ENCODE measurements around the gene NKD2.
"Not testable (repeated sequence)": the region's sequence is repeated elsewhere in the genome, so short reads cannot be mapped to it uniquely, and the experiment has no call there.

The NKD2 gene

DNA sequence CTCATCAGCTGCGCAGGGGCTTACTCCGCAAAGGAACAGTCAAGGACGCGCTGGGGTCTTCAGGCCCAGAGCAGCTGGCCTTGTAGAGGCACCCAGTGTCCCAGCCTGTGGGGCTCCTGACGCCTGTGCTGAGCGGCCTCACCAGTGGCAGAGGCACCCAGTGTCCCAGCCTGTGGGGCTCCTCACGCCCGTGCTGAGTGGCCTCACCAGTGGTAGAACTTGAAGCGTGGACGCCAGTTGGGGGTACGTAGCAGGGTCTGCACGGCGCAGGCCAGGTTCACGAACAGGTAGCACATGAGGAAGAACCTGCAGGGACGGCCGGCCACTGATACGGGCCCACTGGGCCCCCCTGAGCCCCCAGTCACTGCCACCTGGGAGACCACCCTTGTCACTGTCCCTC is 67.3 kb downstream of the NKD2 start:
- DNase-seq: no peak

DNA sequence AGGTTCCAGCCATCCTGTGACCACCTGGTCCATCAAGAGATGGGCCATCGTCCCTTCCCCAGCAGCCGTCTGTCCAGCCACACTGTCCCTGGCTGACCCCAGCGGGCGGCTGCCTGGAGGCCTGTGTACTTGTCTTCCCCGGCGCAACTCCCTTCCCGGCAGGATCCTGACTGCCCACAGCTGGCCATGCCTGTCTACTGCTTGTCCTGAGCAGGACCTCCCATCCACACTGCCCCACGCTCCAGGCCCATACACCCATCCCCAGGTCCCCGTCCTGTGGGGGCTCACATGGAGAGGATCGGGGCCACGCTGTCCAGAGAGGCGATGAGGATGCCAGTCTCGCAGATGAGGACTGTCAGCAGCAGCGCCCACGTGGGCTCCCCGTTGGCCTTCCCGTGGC is 67.8 kb downstream of the NKD2 start:
- no peak for DNase-seq

DNA sequence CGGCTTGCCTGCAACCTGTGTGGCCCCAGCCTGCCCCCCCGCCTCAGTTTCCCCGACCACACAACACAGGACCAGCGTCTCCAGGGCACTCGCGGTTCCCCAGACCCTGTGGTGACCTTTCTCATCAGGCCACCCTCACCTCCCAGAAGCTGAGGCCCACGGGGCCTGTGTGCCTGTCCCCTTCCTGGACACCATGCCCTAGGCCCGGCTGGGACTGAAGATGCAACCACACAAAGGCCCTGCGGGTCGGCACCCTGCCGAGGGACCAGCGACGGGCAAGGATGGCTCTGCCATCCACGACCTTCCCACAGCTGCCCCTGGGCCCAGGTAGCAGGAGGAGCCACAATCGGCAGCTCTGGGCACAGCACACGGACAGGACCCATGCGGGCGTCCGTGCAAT is 68.4 kb downstream of the NKD2 start:
- DNase-seq: no peak

DNA sequence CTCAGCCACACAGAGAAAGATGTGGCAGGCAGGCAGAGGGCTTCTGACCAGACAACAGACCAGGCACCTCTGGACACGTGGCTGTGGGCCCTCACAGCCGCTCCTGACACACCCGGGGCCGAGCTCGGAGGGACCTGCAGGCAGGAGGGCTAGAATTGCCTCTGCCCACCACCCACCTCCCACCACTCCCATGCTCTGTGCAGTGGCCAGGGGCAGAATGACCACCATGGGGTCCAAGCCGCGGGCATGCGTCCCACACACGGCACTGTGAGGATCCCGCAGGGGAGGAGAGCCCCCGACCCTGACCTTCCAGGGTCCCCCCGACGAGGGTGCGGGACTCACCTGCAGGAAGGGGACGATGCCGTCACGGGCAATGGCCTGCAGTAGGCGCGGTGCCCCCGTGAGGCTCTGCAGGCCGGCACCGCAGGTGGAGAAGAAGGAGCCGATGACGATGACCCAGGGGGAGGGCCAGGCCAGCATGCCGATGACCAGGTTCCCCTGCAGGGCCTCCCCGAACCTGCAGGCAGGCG is 69.0 kb downstream of the NKD2 start:
- DNase-seq: no peak

DNA sequence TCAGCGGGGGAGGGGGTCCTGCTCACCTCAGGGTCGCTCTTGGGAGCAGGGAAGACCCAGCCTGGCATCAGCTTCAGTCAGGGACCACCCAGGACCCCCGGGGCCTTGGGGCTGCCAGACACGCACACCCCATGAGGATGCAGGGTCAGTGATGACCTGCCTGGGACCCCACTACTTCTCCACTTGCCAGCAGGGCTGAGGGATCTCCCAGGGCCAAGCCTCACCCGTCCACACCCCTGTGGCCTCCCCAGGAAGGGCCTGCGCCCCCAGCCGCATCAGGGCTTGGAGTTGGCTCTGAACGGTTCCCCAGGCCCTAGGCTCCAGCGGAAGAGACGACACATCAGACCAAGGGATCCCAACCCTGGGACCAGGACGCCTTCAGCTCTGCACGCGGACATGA is 69.6 kb downstream of the NKD2 start:
- no peak for DNase-seq

DNA sequence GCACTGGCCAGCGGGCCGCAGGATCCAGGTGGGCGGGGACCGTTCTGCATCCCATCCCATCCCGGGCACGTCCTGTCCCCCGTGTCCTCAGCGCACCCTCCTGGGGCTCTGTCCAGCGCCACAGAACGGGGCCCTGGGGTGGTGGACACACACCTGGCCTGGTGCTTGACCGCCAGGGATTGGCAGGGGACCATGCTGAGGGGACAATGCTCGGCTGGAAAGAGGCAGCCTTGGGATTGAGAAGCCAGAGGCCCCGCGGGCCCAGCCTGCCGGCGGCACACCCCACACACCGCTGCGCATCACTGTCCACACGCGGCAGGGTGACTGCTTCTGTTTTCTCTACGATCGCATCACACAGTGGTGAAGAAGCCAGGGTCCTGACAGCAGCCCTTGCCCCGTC is 70.2 kb downstream of the NKD2 start:
- no peak for DNase-seq

DNA sequence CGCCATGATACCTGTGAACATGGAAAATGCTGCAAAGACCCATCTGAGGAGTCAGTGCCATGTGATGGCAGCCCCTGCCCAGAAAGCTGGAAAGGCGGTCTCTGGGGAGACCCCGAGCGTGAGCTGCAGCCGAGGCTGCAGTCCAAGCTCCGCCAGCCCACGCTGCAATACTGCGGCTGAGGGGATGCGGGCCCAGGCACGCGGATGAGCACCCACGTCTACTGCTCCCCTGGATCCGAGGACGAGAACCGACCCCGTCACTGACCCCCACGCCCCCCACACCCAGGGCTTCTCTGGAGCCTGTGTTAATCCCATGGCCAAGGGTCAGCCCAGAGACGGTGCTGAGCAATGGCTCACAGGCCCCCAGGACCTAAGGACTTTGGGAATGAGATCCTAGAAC is 70.9 kb downstream of the NKD2 start:
- DNase-seq: no peak

DNA sequence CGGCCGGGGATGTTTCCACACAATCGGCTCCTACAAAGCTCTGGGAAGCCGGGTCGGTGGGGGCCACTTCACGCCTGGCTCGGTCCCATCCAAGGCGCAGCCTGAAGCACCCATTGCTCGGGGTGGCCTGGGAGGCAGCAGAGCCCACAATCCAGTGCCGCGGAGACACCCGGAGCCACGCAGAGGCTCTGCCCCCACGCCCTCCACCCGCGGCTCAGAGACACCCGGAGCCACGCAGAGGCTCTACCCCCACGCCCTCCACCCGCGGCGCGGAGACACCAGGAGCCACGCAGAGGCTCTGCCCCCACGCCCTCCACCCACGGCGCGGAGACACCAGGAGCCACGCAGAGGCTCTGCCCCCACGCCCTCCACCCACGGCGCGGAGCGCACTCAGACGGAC is 71.4 kb downstream of the NKD2 start:
- no peak for DNase-seq

DNA sequence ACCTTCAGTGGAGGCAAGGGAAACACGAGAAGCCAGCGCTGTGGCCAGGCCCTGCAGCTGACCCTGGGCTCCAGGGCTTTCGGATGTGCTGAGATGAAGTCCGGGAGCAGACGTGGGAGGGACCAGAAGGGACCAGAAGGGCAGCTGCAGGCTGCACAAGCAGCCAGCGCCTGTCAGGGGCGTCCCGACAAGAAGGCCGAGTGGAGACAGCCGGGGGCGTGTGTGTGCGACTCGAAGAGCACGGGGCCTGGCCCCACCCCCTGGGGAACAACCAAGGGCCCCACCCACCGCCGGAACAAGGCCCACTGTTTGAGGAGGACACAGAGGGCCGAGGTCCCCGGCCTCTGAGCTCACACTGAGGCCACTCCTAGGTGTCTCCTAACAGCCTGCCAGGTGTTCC is 71.8 kb downstream of the NKD2 start:
- DNase-seq: no peak

DNA sequence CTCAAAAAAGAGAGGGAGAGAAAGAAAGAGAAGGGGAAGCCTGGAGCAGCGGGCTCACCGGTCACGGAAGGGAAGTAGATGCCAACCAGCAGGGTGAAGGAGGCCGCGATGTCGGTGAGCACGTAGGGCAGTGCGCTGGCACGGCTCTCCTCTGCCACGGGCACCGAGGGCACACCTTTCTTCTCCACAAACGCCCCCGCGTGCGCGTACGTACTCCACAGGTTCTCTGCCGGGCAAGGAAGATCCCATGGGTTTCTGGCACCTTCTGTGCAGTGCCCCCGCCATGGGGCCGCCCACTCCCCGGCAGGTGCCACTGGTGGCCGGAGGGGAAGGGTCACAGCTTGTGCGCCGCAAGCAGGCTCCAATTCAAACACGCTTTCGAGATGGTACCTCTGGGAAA is 72.9 kb downstream of the NKD2 start:
- no peak for DNase-seq

DNA sequence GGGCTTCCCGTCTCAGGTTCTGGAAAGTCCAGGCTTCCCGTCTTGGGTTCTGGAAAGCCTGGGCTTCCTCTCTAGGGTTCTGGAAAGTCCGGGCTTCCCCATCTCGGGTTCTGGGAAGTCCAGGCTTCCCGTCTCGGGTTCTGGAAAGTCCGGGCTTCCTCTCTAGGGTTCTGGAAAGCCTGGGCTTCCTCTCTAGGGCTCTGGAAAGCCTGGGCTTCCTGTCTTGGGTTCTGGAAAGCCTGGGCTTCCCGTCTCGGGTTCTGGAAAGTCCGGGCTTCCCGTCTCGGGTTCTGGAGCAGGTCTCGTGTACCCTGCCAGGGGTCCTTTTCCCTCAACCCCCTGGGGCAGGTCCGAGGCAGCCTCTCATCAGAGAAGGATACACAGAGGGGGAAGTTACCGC is 74.4 kb downstream of the NKD2 start:
- not testable (repeated sequence) for DNase-seq

DNA sequence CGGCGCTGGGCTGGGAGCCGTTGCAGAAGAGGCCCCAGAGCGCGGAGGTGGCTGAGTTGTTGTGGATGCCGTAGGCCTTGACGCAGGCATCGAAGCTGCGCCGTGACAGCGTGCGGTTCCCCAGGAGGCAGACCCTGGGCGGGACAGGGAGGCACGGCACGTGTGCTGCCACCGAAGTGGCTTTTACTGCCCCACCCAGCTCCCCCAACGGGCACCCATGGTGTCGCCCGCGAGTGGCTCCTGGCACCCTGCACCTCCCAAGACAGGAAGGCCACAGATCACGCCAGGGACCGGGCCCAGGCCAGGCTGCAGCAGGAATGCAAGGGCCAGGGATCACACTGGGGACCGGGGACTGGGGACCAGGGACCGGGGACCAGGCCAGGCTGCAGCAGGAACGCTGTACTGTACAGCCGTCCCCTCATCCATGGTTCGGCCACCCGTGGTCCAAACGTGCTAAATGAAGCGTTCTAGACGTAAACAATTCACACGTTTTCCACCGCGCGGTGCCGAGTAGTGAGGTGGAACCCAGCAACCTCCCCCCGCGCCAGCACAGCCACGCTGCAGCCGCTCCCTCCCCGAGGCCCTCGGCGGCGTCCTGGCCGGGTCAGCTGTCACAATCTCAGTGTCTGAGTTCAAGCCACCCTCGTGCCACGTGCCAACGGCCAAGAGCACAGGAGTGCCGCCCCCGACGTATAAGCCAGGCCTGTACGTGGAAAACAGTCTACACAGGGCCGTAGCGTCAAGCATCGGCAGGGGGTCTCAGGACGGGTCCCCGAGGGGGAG is 75.4 kb downstream of the NKD2 start:
- DNase-seq: no peak

DNA sequence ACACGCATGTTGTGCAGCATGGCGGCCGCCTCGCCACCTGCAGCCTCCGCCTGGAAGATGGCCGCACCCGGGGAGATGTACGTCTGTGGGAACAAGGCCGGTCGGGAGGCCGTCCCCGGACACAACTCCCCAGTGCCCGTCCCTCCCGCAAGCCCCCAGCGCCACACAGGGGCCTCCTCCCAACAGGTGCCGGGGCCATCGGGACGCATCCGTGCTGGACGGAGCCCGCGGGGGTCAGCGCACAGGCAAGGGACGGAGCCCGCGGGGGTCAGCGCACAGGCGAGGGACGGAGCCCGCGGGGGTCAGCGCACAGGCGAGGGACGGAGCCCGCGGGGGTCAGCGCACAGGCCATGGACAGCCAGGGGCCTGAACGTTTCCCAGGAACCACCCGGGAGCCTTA is 76.8 kb downstream of the NKD2 start:
- DNase-seq: no peak

DNA sequence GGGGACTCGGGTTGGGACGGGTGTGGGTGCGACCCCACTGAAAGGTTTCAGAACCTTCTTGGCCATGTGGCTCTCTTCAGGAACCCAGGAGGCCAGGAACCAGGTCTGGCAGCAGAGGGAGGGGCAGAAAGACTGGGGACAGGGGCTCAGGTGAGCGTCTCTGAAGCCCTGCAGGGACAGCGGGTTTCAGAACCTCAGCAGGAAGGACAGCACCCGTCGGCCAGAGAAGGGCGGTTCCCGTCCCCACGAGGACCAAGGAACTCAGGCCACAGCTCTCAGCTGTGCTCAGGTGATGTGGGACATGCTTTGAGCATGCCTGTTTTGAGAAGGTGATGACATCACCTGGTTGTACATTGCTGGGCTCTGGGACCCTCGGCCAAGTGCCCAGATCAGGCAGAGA is 77.5 kb downstream of the NKD2 start:
- DNase-seq: no peak

DNA sequence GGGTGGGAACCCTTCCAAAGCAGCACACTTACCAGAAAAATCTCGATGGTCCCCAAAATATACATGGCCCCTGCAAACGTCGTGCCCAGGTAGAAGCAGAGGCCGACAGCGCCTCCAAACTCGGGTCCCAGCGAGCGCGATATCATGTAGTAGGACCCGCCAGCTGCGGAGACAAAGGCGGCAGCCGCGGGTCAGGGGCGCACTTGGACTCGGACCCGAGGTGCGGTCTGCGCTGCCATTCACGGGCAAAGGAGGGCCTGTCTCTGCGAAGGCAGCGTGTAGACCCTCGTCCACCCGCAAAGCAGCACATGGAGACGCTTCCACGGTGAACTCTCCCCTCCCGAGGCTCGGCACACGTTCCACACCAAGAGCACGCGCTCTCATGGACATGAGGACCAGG is 78.3 kb downstream of the NKD2 start:
- DNase-seq: no peak

DNA sequence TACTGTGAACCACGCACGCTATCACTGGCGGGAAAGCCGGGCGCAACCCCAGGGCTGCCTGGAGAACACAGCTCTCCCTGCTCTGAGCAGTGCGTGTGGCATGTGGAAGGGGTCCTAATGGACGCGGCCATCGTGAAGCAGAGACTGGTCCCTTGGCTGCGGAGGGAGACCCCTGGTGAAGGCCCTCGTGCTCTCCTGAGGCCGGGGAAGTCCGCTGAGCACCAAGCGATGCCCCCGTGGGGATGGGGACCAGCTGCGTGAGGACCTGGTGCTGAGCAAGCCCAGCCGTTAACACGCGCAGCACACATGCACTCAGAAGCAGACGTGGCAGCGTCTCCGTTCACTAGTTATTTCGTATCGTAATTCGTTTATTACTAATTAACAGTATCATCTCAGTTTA is 78.8 kb downstream of the NKD2 start:
- DNase-seq: no peak

DNA sequence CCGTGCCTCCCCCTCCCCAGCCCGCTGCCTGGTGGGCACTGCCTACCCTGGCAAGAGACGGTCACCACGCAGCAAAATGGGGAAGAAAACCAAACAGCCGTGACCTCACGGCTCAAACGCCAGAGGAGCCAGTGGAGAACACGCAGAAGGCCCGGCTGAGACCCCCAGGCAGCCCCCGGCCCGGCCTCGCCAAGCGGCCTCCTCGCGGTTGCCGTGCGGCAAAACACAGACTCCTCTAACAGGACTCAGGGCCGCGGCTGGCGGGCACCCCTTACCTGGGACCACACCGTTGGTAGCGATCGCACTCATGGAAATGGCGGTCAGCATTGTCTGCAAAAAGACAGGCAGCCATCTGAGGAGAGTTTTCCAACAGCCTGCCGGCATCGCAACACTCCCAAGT is 79.4 kb downstream of the NKD2 start:
- DNase-seq: no peak
